Activated CD4-positive, CD25-positive, alpha-beta regulatory T cell treated with anti-CD3 and anti-CD28 coated beads, Interleukin-2, amount 50 U/mL, for 24 hours (primary cell): Measurements from ENCODE around the gene HNRNPDL.
"Not testable (repeated sequence)": the region's sequence is repeated elsewhere in the genome, so short reads cannot be mapped to it uniquely, and the experiment has no call there.

ENCODE experiments used
- ATAC-seq, 2 donors: fragments of 150-1000 bp; cut with Tn5 transposase; one replicate each; pipeline ENCODE4 v1.10.0; 2021; ENCODE audit warnings: mild to moderate bottlenecking in 1 of 2, moderate library complexity in 1 of 2

HNRNPDL gene

DNA sequence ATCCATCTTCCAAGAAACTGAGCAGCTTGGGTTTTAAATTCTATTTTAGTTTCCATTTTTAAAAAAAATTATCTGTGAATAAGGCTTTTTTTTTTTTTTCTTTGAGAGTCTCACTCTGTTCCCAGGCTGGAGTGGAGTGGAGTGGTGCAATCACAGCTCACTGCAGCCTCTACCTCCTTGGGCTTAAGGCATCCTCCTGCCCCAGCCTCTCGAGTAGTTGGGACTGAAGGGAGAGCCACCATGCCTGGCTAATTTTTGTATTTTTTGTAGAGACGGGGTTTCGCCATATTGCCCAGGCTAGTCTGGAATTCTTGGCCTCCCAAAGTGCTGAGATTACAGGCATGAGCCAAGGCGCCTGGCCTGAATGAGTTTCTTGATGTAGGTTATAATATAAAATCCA is 1.6 kb upstream of the HNRNPDL start:
- ATAC-seq = no peak

DNA sequence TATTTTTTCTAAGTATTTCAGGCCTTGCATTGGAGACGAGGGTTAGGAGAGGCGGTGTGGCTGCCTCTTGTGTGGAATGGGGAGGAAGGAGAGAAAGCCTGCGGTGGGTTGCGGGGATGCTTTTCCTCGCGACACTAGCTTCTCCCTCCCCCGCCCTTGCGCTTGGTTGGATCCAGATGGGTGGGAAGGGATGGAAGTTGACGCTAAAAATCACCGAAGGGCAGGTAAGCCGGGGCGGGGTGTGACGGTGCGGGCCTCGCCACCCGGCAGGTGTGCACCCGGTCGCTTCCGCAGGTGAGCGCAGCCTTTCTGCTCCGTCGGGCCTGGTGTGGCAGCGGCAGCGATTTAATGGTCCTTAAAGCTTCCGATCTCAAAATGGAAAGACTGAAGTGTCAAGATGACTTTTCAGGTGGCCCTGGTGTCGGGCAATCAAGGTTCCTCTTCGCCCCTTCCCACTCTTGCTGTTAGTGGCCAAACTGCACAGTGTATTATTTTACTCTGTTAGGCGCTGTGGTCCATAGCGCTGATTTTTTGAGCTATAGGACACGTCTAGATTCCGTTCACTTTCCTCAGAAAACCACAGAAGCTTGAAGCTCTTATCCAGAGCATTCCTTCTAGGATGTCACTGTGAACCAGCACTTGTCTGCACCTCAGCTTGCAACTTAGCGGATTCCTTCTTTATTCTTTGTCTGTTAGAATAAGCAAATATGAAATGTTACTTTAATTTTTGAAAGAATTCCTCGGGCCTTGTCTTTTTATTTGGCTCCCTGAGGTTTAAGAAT is 893 bp upstream of the HNRNPDL start:
- ATAC-seq = no peak

DNA sequence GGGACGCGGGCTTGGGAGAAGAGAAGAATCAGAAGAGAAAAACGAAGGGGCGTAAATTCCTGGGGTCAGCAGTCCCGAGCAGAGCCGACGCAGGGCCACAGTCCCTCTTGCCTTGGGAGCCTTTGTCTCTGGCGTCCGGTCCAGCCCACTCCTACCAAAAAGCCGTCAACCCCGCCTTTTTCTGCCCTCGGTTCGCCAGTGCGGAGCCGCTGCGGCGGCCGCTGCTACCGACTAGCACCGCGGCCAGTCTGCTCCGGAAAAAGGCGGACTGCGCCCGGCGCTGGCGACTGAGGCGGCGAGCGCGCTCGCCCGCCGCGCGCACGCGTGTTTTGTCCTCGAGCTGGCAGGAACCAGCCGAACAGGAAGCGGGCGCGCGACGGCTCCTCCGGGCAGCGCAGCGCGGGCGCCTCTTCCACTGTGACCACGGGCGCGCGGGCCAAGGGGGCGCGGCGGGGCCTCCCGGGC is 502 bp downstream of the HNRNPDL start:
- ATAC-seq = no peak

DNA sequence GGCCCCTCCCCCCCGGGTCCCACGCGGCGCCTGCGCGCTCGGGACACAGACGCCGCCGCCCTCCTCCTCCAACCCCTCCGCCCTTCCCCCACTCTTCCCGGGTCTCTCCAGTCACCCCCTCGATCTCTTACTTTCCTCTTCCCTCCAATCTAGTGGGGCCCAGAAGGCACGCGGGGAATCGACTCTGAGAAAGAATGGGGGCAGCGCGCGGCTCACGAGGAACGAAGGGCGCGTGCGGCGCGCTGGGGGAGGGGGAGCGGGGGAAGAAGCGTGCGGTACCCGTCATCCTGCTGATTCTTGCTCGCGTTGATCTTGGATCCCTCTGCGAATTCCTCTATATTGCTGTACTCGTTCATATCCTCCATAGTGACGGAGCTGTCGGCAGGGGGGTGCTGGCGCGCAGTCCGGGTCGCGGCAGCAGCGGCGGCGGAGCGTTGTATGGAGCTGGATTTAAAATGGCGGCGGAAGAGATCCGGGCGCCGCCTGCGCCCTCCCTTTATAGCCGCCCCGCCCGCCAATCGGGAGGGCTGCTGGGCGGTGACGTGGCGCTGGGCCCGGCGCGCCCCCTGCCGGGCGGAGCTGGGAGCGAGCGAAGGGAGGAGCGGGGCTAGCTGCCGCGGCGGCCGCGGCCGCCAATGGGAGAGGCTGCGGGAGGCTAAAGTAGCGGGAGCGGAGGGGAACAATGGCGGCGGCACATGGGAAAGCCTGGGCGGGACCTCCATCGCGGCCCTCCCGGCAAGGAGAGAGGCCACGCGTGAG is 1.1 kb downstream of the HNRNPDL start:
- ATAC-seq = peak; percentile 54 to 55

DNA sequence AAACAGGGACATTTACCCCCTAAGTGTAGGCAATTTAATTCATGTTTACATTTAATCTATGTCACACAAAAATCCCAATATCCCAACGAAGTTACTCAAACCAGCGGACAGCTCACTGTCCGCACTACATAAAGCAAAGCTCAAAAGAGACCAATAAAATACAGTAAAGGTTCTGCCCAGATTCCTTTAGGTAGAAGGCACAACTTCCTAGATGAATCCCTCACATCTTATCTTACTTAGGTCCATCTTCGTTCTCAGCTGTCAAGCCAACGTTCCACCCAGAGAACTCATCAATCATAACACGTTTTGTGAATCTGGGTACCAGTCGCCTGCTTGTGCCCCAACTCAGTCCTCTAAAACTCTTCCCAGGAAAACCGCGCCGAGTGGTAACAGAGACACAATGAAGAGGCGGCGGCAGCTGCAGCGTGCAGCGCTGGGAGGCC is 1.7 kb downstream of the HNRNPDL start:
- ATAC-seq = no peak

DNA sequence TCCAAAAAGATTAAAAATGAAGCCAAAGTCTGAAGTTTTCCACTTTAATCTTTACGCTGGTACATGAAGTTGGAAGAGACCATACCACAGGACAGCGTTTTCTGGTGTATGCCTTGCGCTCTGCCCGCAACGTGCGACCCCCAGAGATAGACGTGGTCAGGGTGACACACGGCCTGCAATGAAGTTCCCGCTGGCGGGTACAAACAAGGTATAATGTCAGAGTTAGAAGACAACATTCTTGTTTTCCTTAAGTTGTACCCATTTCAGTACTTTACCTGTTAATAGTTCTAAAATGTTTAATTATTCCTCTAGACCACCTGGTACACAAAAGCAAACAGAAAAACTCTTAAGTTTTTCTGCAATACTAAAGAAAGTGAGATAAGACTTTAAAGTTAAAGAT is 4.8 kb downstream of the HNRNPDL start:
- no peak for ATAC-seq

DNA sequence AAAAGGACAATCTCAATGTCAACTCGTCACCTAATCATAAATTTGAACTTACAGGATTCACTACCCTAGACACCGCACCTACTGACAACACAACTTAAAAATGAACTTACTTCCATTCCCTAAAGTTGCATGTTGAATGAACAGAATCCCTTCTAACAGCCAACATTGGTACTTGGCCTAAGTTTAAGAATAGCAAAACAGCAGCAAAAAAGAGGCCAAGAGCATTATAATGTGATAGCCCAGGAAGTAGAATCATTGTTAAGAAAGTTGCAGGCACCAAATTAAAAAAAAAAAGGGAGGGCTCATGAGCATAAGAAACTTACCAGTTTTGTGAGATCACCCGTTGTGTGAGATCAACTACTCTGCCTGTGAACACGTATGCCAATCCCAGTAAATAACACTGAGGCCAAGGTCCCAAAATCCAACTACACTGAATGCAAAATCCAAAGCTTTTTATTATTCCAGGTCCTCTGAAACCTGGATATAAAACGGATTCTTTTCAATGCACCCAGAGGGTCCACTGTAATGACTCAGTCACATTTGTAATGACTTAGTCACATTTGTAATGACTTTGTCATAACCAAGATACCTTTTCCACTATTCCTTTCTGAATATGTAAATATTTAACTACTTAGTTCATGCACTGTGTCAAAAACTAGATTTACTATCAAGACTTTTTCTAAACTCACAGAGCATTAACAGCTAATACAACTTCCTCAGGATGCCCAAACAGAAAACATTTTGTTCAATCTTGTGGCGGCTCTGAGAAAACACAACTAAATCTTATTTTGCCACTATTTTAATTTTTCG is 6.8 kb downstream of the HNRNPDL start:
- ATAC-seq = peak; percentile 58 to 77

DNA sequence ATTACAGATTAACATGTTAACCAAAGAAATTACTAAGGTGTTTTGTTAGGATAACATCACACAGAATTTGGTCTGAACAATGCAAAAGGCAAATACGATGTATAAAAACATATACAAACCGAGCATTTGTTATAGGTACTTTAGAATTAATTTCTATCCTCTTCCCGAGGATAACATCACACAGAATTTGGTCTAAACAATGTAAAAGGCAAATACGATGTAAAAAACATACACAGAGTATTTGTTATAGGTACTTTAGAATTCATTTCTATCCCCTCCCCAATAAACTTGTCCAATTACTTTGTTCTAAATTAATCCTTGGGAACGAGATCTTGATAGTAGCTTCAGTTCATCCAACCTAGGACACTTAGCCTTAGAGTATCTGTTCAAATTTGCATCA is 7.6 kb downstream of the HNRNPDL start:
- no peak for ATAC-seq

DNA sequence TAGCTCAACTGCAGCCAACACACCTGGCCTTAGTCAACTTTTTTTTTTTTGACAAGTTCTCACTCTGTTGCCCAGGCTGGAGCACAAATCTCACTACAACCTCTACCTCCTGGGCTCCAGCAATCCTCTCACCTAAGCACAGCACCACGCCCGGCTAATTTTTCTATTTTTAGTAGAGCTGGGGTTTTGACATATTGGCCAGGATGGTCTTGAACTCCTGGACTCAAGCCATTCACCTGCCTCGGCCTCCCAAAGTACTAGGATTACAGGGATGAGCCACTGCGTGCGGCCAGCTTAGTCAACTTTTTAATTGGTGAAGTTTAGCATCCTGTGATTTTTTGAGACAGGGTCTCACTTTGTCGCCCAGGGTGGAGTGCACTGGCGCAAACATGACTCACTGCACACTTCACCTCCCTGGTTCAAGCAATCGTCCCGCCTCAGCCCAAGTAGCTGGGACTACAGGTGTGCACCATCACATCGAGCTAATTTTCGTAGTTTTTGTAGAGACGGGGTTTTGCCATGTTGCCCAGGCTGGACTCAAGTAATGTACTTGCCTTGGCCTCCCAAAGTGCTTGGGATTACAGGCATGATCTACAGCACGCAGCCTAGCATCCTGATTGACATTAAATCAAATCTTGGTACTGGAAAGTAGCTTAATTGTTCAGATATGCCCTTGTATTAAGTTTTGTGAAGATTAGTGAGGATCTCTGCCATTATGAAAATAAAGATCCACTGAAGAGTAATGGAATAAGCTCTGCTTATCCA is 8.3 kb downstream of the HNRNPDL start:
- peak in 1 of 2 donors; percentile 19 for ATAC-seq

DNA sequence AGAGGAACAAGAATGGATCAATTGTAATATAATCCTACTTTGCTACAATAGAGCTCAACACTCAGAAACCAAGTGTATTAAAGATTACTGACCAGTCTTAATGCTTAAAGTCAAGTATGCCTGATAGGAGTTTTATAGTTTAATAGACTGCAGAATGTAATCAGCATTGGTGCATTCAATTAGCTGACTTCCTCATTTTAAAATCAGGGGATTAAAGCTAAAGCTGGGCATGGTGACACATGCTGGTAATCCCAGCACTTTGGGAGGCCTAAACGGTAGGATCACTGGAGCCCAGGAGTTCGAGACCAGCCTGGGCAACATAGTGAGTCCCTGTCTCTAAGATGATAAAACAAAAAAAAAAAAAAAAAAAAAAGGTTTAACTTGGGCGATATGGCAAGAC is 10.8 kb downstream of the HNRNPDL start:
- ATAC-seq = no peak

DNA sequence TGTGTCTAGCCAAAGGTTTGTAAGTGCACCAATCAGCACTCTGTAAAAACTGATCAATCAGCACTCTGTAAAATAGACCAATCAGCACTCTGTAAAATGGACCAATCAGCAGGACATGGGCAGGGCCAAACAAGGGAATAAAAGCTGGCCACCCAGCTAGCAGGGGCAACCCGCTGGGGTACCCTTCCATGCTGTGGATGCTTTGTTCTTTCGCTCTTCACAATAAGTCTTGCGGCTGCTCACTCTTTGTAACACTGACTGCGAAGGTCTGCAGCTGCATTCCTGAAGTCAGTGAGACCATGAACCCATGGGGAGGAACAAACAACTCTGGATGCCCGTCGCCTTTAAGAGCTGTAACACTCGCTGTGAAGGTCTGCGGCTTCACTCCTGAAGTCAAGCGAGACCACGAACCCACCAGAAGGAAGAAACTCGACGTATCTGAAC is 14.3 kb downstream of the HNRNPDL start:
- no peak for ATAC-seq

DNA sequence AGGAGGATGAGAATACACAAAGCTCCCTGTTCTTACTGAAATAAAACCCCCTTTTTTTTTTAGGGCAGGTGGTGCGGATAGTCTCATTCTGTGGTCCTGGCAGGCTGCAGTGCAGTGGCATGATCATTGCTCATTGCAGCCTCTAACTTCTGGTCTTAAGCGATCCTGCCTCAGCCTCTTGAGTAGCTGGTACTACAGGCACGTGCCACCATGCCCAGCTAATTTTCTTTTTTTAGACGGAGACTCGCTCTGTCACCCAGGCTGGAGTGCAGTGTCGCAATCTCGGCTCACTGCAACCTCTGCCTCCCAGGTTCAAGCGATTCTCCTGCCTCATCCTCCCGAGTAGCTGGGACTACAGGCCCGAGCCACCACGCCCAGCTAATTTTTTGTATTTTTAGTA is 15.2 kb downstream of the HNRNPDL start:
- ATAC-seq = not testable (repeated sequence)

DNA sequence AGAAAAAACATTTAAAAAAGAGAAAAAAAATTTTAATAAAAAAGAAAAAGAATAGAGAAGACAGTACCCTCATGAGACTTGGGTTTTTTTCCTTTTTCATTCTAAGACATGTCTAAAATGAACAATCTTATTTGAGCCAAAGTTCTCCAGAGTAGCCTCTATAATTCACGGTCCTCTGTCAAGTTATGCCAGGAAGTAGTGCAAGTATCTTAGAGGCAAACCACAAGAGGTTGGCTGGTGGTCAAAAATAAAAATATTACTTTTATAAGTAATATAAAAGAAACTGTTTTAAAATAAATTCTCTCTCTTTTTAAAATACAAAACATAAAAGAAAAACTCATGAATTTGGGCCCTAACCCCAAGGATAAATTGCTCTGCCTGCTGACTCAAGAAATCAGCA is 26.5 kb downstream of the HNRNPDL start:
- ATAC-seq = no peak

DNA sequence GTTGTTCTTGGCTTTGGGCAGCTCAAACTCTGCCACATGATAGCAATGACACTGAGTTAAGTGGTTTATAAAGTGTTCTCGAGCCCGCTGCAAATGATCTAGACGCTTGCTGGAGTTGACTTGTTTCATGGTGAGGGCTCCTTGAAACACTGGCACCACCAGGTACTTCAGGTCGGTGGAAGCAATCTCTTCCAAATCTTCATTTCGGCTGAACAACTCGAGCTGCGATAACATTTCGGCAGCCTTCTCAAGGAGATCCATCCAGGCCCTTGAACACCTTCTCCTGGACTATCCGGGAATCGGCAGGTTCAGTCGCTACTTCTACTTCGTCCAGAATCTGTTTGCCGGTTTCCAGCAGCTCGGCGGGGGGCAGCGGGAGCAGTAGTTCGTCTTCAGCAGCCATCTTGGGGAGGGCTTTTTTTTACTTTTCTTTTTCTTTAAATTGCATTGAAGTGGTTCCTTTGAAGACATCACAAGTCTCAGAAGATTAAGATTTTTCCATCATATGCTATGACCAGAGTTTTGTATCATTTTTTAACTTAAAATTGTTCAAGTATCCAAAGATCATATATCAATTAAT is 28.0 kb downstream of the HNRNPDL start:
- ATAC-seq = no peak

DNA sequence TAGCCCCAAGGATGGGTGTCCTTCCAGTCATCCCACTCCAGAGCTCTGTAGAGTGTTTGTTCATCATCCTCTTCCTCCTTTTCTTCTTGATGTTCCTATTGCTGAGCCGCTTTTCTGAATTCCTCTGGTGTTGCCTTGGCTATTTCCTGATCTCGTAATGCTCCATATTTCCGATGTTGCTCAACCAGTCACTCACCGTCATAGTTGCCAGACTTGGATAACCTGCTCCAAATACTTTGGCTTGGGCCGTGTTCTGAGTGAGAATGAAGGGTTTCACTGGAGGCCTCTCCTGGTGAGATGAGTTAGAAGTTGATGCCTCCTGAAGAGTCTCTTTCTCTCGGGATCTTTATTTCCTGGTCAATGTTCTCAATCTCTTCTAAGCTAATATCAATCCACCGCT is 28.7 kb downstream of the HNRNPDL start:
- no peak for ATAC-seq

DNA sequence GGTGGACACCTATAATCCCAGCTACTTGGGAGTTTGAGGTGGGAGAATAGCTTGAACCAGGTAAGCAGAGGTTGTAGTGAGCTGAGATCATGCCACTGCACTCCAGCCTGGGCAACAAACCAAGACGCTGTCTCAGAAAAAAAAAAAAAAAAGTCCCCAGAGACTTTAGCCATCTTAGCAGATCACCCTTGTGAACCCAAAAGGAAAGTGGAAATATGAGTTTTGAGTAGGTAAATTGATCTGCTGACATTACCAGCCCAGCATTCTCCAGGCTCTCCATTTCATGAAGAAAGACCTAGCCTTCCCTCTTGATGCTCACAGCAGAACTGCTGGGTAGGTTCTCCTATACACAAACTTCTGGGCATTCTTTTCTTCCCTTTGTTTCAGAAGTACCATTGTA is 32.0 kb downstream of the HNRNPDL start:
- no peak for ATAC-seq

DNA sequence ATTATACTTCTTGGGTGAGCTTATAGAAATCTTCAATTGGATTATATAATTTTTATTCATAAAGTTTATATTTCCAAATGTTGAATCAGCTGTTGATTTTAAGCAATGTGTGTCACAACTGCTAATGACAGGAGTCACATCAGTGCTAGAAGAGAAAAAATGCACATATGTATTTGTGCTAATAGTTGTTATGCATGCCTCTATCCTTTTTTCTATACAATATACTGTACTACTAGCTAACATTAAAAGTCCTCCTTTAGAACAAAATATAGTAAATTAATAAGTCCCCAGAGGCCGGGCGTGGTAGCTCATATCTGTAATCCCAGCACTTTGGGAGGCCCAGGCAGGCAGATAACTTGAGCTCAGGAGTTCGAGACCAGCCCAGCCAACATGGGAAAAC is 32.7 kb downstream of the HNRNPDL start:
- no peak for ATAC-seq

DNA sequence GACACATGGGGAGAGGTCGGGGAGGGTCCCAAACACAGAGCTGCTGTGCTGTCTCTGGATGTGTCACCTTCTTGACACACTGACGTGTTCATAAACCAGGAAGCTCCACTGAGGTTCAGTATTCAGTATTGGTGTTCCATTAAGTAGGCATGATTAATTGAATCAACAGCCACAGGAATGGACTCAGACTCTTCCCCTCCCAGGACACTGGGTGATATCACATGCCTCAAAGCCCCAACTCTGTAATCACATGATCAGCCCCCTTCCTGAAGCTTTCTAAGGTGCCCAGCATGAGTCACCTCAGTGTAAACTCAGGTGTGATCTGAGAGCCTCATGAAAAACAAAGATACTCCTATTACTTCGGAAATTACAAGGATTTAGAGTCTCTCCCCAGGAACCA is 35.4 kb downstream of the HNRNPDL start:
- ATAC-seq = no peak

DNA sequence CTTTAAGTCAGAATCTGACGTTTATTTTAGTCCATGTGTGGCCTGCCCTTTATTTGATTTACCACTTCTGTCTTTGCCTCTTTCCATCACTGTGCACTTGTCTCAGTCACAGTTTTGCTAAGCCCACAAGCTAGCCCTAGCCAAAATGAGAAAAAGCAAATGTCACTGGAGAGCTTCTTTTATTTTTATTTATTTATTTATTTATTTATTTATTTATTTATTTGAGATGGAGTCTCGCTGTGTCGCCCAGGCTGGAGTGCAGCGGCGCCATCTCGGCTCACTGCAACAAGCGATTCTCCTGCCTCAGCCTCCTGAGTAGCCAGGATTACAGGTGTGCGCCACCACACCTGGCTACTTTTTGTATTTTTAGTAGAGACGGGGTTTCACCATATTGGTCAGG is 40.2 kb downstream of the HNRNPDL start:
- not testable (repeated sequence) for ATAC-seq

DNA sequence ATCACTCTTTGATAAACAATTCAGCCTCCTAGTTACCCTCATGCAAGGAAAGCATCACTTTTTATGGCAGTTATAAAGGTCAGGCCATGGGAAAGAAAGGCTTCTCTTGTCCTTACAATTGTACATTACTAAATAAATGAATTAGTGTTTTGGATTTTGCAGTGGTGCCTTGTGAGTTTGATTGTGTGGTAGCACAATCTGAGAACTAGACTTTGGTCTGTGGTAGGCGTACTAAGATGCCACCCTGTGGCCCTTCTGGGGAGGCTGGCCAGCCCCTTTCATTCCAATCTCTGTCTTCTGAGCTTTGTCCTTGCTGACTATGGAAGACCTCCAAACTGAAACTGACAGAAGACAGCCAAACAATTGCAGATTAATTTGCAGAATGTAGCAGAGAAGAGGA is 41.9 kb downstream of the HNRNPDL start:
- ATAC-seq = no peak

DNA sequence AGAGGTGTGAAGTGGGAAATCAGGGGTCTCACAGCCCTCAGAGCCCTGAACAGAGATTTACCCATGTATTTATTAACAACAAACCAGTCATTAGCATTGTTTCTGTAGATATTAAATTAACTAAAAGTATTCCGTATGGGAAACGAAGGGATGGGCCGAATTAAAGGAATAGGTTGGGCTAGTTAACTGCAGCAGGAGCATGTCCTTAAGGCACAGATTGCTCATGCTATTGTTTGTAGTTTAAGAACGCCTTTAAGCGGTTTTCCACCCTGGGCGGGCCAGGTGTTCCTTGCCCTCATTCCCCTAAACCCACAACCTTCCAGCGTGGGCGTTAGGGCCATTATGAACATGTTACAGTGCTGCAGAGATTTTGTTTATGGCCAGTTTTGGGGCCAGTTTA is 44.0 kb downstream of the HNRNPDL start:
- ATAC-seq = not testable (repeated sequence)

DNA sequence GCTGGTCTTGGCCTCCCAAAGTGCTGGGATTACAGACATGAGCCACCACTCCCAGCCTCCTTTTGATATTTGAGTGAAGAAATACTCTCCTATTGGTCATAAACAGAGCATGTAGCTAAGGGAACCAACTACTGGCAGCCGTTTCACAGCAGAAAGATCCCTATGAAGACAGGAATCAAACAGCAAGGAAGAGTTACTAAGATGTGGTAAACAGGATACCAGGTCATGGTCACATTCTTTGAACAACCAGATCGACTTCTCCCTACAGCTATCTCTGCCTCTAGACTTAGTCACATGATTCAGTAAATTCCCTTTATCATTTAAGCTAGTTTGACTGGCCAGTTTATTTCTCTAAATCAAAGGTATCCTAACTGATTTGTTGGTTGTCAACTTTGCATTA is 47.5 kb downstream of the HNRNPDL start:
- ATAC-seq = no peak
